ENCODE results near the gene TENM3.

GRCh38 chr4:182760551-182761043 lies 517.4 kb downstream of the TENM3 start:
- TF ChIP-seq ZNF585B (tag by site-specific recombination; IDR thresholded peaks at IDR 0.05) (no peak), CTCF (tag by site-specific recombination; IDR thresholded peaks at IDR 0.05) (no peak), ZNF704 (tag by site-specific recombination; IDR thresholded peaks at IDR 0.05) (no peak)
